NCI-H748 (cell line): ENCODE data around the gene CFAP45.
A peak's percentile ranks its signal among the peaks of the same experiment; 100 is the strongest.

Experiments
- DNase-seq: peaks from one replicate; lab custom pipeline; 2025; ENCODE audit not compliant: unreplicated experiment; lab: John Stamatoyannopoulos, UW

Gene CFAP45

GRCh38 chr1:159830722-159831121 lies 69.2 kb downstream of the CFAP45 start:
- DNase-seq: no peak

- DNase-seq: no peak
Observed at GRCh38 chr1:159829822-159830465, 70.0 kb downstream of the CFAP45 start.

DNA sequence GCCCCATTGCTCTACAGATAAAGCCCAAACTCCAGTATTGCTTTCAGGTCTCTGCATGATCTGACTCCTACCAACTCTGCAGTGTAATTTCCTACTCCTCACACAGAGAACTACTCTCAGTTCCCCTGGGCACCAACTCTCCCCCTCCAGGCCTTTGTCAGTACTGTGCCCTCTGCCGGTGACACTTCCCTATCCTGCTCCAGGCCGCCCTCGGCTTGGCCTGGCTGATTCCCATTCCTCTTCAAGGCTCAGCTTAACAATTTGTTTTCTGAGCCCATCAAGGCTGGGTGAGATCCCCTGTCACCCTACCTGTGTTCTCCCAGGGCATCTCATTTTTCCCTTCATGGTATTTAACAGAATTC lies 70.7 kb downstream of the CFAP45 start:
- DNase-seq: no peak

GRCh38 chr1:159828581-159829272 lies 71.2 kb downstream of the CFAP45 start:
- DNase-seq: no peak

GRCh38 chr1:159828176-159828575 lies 71.8 kb downstream of the CFAP45 start:
- no peak for DNase-seq

DNA sequence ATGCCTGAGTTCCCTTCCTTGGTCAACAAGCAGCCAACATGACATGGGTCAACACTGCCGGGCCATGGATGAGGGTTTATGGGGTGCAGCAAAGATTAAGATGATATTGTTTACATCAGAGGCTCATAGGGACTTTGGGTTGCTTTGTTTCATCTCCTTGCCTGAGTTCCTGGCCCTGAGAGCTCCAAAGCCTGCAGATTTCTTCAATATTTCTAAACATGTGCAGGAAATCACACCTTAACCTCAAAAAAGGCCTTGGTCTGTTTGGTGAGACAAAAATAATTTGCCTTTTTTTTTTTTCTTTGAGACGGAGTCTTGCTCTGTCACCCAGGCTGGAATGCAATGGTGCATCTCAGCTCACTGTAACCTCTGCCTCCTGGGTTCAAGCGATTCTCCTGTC lies 72.4 kb downstream of the CFAP45 start:
- DNase-seq: no peak

DNA sequence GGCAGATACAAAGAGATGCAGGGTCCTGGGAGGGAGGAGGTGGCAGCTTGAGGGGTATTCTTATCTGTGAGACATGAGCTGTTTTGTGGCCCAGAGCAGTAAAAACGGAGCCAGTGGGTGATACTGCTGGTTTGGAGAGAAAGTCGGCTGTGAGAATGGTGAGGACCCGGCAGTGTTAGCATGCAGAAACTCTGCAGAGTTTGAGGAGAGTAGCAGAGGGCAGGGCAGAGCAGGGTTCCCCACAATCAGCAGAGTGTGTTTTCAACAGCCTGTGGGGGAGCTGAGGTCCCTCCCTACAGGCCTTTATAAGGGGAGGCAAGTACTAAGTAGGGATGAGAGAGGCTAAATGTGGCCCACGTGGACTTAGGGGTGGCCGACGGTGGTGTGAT lies 72.9 kb downstream of the CFAP45 start:
- no peak for DNase-seq

DNA sequence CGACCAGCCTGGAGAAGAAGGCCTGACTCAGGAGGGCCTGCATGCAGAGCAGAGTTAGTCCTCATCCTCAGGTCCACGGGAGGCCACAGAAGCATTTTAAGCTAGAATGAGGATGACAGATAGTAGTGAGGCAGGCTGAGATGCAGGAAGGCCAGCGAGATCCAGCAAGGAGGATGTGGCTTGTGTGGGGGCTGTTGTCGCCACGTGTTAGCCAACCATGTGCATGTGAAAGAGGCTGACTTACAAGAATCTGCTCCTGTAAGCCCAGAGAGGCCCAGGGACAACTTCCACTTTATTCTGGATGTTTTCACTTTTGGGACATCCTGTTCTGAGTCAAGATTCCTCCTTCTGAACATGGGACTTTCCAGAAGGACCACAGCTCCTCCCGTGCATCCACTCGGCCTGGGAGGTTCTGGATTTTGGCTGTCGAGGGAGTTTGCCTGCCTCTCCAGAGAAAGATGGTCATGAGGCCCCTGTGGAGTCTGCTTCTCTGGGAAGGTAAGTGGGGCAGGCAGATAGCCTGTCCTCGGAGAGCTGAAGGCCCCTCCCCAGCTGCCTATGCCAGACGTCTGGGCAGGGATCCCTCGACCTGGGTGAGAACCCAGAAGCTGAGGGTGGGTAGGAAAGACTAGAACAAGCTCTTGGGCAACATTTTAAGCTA lies 73.4 kb downstream of the CFAP45 start, which contains the start of gene SLAMF8:
TSS of gene SLAMF8 (plus strand) at position 433 of the 661 bp plus-strand sequence. CDS start at position 459, 26 bp downstream.
- DNase-seq: no peak

GRCh38 chr1:159825564-159825963 lies 74.4 kb downstream of the CFAP45 start:
- no peak for DNase-seq

GRCh38 chr1:159823406-159823805 lies 76.6 kb downstream of the CFAP45 start:
- DNase-seq: peak; percentile 82
